GM12801 (cell line): ENCODE results near the gene ZNF80.

ENCODE experiments used
- CTCF ChIP-seq: IDR thresholded peaks from one replicate; pipeline ENCODE4 v1.5.1; 2011; ENCODE audit warnings: control low read depth; ENCODE audit not compliant: insufficient read length; ENCODE audit errors: extremely low read depth

ZNF80 gene

GRCh38 chr3:114218578-114219185 lies 18.7 kb downstream of the ZNF80 start:
- TF ChIP-seq CTCF: no peak

- no peak for TF ChIP-seq CTCF
Measured at GRCh38 chr3:114218006-114218405, 19.4 kb downstream of the ZNF80 start.

- TF ChIP-seq CTCF: no peak
Measured at GRCh38 chr3:114217266-114217665, 20.1 kb downstream of the ZNF80 start.

- TF ChIP-seq CTCF: no peak
Measured at GRCh38 chr3:114216186-114216970, 21.0 kb downstream of the ZNF80 start.

- no peak for TF ChIP-seq CTCF
Measured at GRCh38 chr3:114214542-114215341, 22.6 kb downstream of the ZNF80 start.

- TF ChIP-seq CTCF: no peak
Measured at GRCh38 chr3:114213627-114214541, 23.5 kb downstream of the ZNF80 start.
